HG03280 (cell line): ENCODE data around the gene DLAT.
"Not testable (repeated sequence)": the region's sequence is repeated elsewhere in the genome, so short reads cannot be mapped to it uniquely, and the experiment has no call there.

Source experiments
- ATAC-seq: cut with Tn5 transposase; IDR thresholded peaks from one replicate; pipeline ENCODE4 v1.9.1; 2021; ENCODE audit warnings: mild to moderate bottlenecking, moderate library complexity; ENCODE audit not compliant: unreplicated experiment

Gene DLAT

GRCh38 chr11:112024773-112025678 lies at the start of gene DLAT:
TSS of gene DLAT (plus strand) at chr11:112025408. CDS start at chr11:112025473, 65 bp downstream.
- ATAC-seq: peak; percentile 84

- no peak for ATAC-seq
Observed at GRCh38 chr11:111976119-111976766, 49.0 kb upstream of the DLAT start.

GRCh38 chr11:111976767-111977145 lies 48.5 kb upstream of the DLAT start:
- no peak for ATAC-seq

GRCh38 chr11:111977146-111978027 lies 47.8 kb upstream of the DLAT start:
- ATAC-seq: no peak

- no peak for ATAC-seq
Observed at GRCh38 chr11:111978028-111978771, 47.0 kb upstream of the DLAT start.

- no peak for ATAC-seq
Observed at GRCh38 chr11:111980062-111980461, 45.1 kb upstream of the DLAT start.

- ATAC-seq: no peak
Observed at GRCh38 chr11:111981270-111981669, 43.9 kb upstream of the DLAT start.

GRCh38 chr11:111982019-111982464 lies 43.2 kb upstream of the DLAT start:
- ATAC-seq: peak; percentile 77

- ATAC-seq: no peak
Observed at GRCh38 chr11:111982541-111983186, 42.5 kb upstream of the DLAT start.

- ATAC-seq: no peak
Observed at GRCh38 chr11:111983187-111983986, 41.8 kb upstream of the DLAT start.

- no peak for ATAC-seq
Observed at GRCh38 chr11:111986589-111986988, 38.6 kb upstream of the DLAT start.

GRCh38 chr11:111990381-111990780 lies 34.8 kb upstream of the DLAT start:
- ATAC-seq: no peak

- no peak for ATAC-seq
Observed at GRCh38 chr11:111992206-111992855, 32.9 kb upstream of the DLAT start.

GRCh38 chr11:111996129-111996528 lies 29.1 kb upstream of the DLAT start:
- ATAC-seq: no peak

GRCh38 chr11:111996669-111997068 lies 28.5 kb upstream of the DLAT start:
- not testable (repeated sequence) for ATAC-seq

- ATAC-seq: no peak
Observed at GRCh38 chr11:111999111-111999510, 26.1 kb upstream of the DLAT start.

GRCh38 chr11:112000703-112001102 lies 24.5 kb upstream of the DLAT start:
- no peak for ATAC-seq

GRCh38 chr11:112002491-112003216 lies 22.6 kb upstream of the DLAT start:
- no peak for ATAC-seq
